LNCaP clone FGC (cell line): ENCODE results near the gene RGS9.
"Not testable (repeated sequence)": the region's sequence is repeated elsewhere in the genome, so short reads cannot be mapped to it uniquely, and the experiment has no call there.

Experiments used
- DNase-seq: peaks from one replicate; pipeline ENCODE4 v3.0.0-alpha.2; 2011; ENCODE audit warnings: low read depth
- H3K4me3 ChIP-seq: 2 replicates; pipeline ENCODE4 v1.5.1; 2011; ENCODE audit warnings: mild to moderate bottlenecking, low read depth, low read length, control low read depth
- TF ChIP-seq, protein P1 (sequence below): IDR thresholded peaks from 2 replicates; pipeline ENCODE4 v1.5.1; 2012; ENCODE audit warnings: mild to moderate bottlenecking; ENCODE audit not compliant: control insufficient read depth, insufficient read depth; ENCODE audit errors: extremely low read depth

The RGS9 gene

DNA sequence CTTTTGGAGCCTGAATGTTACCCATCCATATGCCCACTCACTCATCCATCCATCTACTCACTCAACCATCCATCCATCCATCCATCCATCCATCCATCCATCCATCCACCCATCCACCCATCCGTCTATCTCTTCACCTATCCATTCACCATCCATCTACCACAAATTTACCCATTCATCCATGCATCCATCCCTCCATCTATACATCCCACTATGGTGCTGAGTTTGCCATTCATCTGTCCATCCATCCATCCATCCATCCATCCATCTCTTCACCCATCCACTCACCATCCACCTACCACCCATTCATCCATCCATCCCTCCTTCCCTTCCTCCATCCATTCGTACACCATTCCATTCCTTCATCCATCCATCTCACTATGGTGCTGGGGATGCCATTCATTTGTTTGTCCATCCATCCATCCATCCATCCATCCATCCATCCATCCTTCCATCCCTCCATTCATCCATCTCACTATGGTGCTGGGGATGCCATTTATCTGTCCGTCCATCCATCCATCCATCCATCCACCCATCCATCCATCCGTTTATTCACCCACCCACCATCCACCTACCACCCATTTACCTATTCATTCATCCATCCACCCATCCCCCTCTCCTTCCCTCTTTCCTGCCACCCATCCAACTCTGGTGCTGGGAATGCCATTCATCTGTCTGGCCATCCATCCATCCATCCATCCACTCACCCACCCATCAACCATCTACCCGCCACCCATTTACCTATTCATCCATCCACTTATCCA lies 39.7 kb downstream of the RGS9 start:
- no peak for DNase-seq
- H3K4me3 ChIP-seq, result no peak overlapping the region
- TF ChIP-seq, protein P1, sequence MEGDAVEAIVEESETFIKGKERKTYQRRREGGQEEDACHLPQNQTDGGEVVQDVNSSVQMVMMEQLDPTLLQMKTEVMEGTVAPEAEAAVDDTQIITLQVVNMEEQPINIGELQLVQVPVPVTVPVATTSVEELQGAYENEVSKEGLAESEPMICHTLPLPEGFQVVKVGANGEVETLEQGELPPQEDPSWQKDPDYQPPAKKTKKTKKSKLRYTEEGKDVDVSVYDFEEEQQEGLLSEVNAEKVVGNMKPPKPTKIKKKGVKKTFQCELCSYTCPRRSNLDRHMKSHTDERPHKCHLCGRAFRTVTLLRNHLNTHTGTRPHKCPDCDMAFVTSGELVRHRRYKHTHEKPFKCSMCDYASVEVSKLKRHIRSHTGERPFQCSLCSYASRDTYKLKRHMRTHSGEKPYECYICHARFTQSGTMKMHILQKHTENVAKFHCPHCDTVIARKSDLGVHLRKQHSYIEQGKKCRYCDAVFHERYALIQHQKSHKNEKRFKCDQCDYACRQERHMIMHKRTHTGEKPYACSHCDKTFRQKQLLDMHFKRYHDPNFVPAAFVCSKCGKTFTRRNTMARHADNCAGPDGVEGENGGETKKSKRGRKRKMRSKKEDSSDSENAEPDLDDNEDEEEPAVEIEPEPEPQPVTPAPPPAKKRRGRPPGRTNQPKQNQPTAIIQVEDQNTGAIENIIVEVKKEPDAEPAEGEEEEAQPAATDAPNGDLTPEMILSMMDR, result no peak

DNA sequence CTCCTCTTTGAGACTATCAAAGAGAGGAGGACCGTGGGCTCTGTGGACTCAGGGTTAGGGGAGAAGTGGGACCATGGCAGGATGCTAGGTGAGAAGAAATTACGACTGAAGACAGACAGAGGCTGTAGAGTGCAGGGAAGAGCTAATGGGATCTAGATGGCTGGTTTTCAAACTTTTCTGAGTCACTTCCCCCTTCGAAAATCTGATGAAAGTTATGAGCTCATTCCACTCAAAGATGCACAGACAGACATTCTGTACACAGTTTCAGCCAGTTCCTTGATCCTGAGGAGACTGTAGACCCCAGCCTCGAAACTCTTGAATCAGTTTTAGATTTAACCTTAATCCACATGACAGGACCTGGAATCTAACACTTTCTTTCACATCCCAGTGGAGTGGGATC lies 40.7 kb downstream of the RGS9 start:
- no peak for DNase-seq
- H3K4me3 ChIP-seq, result no peak overlapping the region
- TF ChIP-seq, protein P1, result no peak

DNA sequence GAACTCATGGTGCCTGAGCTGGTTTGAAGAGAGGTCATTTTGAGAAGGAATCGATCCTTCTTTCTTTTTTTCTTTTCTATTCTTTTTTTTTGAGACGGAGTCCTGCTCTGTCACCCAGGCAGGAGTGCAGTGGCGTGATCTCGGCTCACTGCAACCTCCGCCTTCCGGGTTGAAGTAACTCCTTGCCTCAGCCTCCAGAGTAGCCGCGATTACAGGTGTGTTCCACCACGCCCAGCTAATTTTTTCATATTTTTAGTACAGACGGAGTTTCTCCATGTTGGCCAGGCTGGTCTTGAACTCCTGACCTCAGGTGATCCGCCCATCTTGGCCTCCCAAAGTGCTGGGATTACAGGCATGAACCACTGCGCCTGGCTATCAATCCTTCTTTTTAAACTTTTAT lies 43.1 kb downstream of the RGS9 start:
- H3K4me3 ChIP-seq, DNase-seq: not testable (repeated sequence)

DNA sequence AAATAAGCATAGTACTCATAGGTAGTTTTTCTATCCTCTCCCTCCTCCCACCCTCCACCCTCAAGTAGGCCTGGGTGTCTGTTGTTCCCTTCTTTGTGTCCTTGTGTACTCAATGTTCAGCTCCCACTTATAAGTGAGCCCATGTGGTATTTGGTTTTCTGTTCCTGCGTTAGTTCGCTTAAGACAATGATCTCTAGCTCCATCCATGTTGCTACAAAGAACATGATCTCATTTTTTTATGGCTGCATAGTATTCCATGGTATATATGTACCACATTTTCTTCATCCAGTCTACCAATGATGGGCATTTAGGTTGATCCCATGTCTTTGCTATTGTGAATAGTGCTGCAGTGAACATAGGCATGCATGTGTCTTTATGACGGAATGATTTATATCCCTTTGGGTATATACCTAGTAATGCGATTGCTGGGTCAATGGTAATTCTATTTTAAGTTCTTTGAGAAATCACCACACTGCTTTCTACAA lies 43.6 kb downstream of the RGS9 start:
- H3K4me3 ChIP-seq, result not testable (repeated sequence)

DNA sequence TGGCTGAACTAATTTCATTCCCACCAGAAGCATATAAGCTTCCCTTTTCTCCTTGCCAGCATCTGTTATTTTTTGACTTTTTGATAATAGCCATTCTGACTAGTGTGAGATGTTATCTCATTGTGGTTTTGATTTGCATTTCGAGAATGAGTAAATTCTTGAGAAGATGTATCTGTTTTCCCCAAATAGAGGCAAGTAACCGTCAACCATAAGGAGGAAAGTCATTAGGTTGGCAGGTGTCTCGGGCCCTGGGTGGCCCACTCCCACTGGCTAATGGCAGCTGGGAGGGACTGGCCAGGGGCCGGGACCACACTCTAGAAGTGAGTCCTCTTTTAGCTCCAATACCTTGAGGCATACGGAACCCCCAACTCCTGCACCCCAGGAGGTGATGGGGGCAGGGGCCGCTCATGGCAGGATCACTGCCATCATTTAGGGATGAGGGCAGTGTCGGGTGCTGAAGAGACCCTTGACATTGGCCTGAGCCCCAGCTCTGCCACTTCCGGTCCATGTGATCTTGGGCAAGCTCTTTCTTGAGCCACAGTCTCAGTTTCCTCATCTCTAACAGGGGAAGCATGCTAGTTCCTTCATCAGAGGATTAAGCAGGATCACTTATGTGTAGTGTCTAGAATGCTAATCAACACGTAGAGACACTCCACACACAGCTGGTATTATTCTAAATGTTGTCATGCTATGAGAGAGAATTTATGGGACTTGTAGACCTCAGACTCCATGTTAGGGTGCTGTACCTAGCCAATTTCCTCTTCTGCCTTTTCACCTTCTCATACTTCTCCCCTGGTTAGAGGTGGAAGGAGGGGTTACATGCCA lies 44.3 kb downstream of the RGS9 start:
- TF ChIP-seq, protein P1, result no peak
- DNase-seq, result no peak
- H3K4me3 ChIP-seq, result no peak overlapping the region

More for the DNA sequence above, 43.6 kb downstream of the RGS9 start:
- not testable (repeated sequence) for DNase-seq

DNA sequence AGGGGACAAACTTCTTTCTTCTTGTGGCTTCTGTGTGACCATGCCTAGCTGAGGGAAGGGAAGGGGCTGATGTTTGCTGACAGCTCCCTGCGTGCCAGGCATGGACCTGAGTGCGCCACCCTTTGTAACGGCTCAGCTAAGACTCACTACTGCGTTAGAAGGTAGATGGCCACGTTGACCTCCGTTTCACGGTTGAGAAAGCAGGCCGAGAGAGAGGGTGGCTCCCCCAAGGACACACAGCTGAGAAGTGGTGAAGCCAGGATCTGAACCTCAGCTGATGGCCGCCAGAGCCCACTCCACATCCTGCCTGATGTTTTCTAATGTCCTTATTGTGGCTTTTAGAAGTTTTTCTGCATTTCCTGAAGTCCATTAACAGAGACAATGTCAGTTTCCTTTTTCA lies 45.1 kb downstream of the RGS9 start:
- TF ChIP-seq, protein P1, result no peak
- H3K4me3 ChIP-seq, result no peak overlapping the region
- no peak for DNase-seq

DNA sequence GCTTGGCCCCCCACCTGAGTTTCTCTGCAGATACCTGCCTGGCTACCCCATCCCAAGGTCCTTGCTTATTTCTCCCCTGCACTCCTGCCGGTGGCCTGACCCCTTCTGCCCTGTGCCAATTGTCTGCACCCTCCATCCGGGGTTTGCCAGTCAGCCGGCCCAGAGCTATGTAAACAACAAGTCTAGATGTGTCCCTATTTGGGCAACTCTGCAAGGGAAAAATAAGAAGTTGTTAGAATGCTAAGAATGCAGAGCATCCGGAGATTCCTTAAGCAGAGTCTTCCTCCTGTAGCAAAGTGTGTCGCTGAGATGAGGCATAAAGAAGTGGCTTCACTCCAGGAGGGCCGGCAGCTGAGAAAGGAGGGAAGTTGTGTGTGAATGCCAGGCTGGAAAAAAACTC lies 46.6 kb downstream of the RGS9 start:
- H3K4me3 ChIP-seq, result no peak overlapping the region
- TF ChIP-seq, protein P1, result no peak
- no peak for DNase-seq
